C4-2B (cell line): ENCODE results near the gene MSI2.

Experiments used
- H3K27ac ChIP-seq: fragments of 450-650 bp; 2 replicates; pipeline ENCODE4 v1.5.1; 2017
- CTCF ChIP-seq: fragments of 450-650 bp; conservative IDR thresholded peaks from 2 replicates; pipeline ENCODE4 v1.5.1; 2017; ENCODE audit warnings: mild to moderate bottlenecking
- ZFX ChIP-seq: fragments of 450-650 bp; IDR thresholded peaks from 2 replicates; pipeline ENCODE4 v1.6.1; 2017

MSI2 gene

GRCh38 chr17:57366558-57367351 lies 110.4 kb downstream of the MSI2 start:
- H3K27ac ChIP-seq: peak overlapping the region; percentile 57
- TF ChIP-seq CTCF (no peak; the same call in 1 of the 2 replicates), ZFX (no peak)

DNA sequence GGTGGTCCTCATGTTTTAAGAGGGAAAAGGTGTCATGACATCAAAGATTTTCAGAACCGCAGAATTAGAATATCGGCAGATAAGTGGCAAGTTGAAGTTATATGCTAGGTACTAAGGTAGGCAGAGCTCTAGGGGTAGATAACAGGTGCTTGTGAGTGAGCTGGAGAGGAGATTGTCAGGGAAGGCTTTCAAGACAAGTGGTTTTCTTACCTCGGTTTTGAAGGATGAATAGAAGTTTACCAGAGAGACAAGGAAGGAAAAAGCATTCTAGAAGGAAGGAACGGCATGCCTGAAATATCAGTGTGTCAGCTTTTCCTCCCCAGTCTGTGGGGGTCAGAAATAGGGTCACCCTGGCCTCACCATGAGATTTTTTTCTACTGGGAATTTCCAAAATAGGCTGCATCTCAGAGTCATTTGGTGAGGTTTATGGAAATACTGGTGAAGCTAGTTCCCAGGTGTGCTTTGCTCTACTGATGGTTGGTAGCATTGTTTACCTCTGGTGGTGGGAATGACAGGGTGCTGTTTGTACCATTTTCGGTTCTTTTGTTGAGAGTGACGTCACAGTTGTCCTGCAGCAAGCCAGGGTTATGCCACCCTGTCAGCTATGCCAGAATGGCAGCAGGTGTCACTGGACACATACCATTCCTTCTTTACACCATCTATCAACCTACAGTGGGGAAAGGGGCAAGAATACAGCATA lies 112.5 kb downstream of the MSI2 start:
- TF ChIP-seq ZFX (no peak), CTCF (no peak)
- H3K27ac ChIP-seq: no peak overlapping the region

DNA sequence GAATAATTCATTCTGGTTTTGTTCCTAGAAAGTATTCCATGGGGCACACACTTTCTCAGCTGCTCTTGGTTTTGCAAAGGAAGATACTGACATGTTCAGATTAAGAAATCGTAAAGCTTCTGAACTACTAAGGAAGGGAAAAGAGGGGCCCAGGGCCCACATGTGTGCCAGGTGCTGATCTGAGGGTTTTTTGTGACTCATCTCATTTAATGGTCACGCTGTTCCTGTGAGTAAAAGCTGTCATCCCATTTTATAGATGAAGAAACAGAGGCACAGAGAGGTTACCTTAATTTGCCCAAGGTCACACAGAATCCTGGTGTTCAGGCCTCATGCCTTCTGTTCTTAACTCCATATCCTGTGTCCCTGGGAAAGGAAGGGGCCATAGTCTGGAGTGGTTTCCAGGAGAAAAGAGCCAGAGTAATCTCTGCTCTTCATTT lies 113.2 kb downstream of the MSI2 start:
- no peak overlapping the region for H3K27ac ChIP-seq
- TF ChIP-seq CTCF (no peak), ZFX (no peak)

DNA sequence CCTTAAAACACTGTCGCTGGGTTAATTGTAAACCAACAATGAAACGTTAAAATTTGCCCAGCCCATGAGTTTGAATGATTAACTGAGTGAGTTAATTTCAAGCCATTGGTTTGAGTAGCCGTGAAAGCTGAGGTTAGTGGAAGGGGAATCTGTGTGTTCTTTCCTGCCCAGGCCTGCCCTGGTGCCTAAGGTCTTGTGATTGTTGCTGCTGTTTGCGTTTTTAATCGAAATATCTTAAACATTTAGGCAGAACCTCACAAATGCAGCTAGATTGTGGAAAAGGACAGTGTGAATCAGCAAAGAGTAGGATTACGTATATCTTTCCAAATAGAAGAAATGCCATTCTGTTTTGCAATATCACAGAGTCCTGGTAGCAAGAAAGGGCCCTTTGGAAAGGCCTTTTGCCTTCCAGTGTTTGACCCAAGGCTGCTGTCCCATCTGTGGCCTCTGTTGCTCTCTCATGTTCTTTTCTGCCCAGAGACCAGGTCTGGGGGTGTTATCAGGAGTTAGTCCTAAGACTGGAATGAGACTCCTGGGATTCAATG lies 113.8 kb downstream of the MSI2 start:
- no peak overlapping the region for H3K27ac ChIP-seq
- no peak for TF ChIP-seq ZFX
- TF ChIP-seq CTCF: no peak

- no peak overlapping the region for H3K27ac ChIP-seq
- TF ChIP-seq CTCF (no peak), ZFX (no peak)
Observed at GRCh38 chr17:57370619-57371018, 114.3 kb downstream of the MSI2 start.

GRCh38 chr17:57372156-57372555 lies 115.8 kb downstream of the MSI2 start:
- TF ChIP-seq ZFX: no peak
- no peak for TF ChIP-seq CTCF
- no peak overlapping the region for H3K27ac ChIP-seq

- H3K27ac ChIP-seq: 0 out of 2 replicates have a peak overlapping the region, but pooled peaks have one; percentile 23
- TF ChIP-seq ZFX (no peak), CTCF (no peak)
Observed at GRCh38 chr17:57373048-57373447, 116.7 kb downstream of the MSI2 start.
